HG03095 (cell line): Measurements from ENCODE around the gene OR6C76.

Experiments
- ATAC-seq: cut with Tn5 transposase; IDR thresholded peaks from one replicate; pipeline ENCODE4 v1.9.1; 2021; ENCODE audit warnings: moderate library complexity; ENCODE audit not compliant: unreplicated experiment

The OR6C76 gene

DNA sequence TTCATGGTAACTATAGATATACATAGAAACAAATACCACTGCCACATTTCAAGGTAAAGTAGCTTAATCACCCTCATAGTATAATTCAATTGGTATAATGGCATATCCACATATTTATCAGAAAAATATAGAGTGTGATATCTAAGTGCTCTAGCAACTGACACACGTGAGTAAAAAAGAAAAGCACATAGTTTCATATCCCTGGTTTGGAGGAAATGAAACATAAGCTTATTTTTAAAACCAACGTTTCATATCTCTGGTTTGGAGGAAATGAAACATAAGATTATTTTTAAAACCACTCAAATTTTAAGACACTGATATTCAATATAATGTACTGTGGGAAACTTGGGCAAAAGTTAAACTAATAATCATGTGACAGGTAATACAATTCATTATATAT, 41.8 kb downstream of the OR6C76 start:
- peak; percentile 54 for ATAC-seq

DNA sequence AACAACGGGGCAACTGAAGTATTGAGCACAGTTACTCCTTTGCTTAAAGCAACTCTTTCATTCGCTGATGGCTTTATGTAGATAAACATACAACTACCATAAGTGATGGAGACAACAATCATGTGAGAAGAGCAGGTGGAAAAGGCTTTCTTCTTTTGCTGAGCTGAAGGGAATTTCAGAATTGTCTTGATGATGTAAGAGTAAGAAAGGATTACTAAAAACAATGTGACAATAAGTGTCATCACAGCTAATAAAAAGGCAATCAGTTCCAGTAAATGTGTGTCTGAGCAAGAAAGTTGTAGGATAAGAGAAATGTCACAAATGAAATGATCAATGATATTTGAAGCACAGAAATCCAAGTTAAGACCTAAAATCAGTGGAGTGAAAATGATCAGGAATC, 43.2 kb downstream of the OR6C76 start:
- ATAC-seq, result no peak

DNA sequence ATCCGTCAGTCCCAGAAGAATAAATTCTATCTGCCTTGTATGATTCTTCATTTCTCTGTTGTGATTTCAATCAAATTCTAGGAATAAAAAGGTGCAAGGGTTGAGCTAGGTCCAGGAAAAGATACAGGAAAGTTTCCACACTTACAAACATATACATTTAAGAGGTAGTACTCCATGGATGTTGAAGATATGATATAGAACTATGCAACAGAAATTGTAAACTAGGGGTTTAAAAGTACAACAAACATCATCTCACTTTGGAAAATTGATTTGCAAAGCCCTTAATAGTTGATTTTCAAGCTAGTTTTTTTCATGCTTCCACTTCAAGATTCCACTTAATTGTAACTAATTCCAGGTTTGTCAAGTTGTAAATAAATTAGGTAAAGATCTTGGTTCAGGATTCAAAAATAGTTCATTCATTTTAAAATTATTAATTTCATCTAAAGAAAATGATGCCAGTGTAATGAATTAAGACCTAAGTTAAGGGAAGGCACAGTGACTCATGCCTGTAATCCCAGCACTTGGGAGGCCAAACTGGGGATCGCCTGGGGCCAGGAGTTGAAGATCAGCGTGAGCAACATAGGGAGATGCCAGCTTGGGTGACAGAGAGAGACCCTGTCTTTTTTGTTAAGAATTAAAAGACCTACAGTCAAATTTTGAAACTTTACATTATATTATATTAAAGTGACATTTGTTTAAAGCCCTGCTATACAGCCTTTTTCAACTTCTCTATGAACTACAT, 44.2 kb downstream of the OR6C76 start, which contains the start of gene OR6C70:
Gene OR6C70, minus strand, starts transcription at position 51 of the 742 bp plus-strand sequence. Its CDS starts 0 bp downstream, at position 51.
- no peak for ATAC-seq

- ATAC-seq, result no peak
Measured at GRCh38 chr12:55472264-55472663, 46.2 kb downstream of the OR6C76 start.
